Measurements from ENCODE around the gene FAM229B.

The FAM229B gene

GRCh38 chr6:112106562-112106961, 19.2 kb downstream of the FAM229B start:
- H3K9ac ChIP-seq: no peak overlapping the region
- H3K4me2 ChIP-seq (ENCODE audit: low read length): no peak overlapping the region
- no peaks in the 10 kb centered on the region for H3K4me1 ChIP-seq
- no peak overlapping the region for H3K27ac ChIP-seq
- TF ChIP-seq CTCF (IDR thresholded peaks at IDR 0.05): no peak
- H3K9me3 ChIP-seq (ENCODE audit: control insufficient read depth, low read length): peaks cover 4% of the 10 kb centered on the region
- no peak overlapping the region for H3K4me3 ChIP-seq (ENCODE audit: low read depth, low read length)
- H3K27me3 ChIP-seq (ENCODE audit: control insufficient read depth, insufficient read depth, low read length): no peaks in the 10 kb centered on the region
- no peak overlapping the region for H2AFZ ChIP-seq
- H3K79me2 ChIP-seq: no peaks in the 10 kb centered on the region
- H3K36me3 ChIP-seq (ENCODE audit: control insufficient read depth, insufficient read depth, low read length): no peaks in the 10 kb centered on the region

GRCh38 chr6:112109262-112109661, 21.9 kb downstream of the FAM229B start:
- Histone ChIP-seq H2AFZ (no peak overlapping the region), H3K27me3 (ENCODE audit: control insufficient read depth, insufficient read depth, low read length) (no peaks in the 10 kb centered on the region), H3K79me2 (no peaks in the 10 kb centered on the region), H3K4me3 (ENCODE audit: low read depth, low read length) (no peak overlapping the region), H3K4me2 (ENCODE audit: low read length) (no peak overlapping the region), H3K27ac (no peak overlapping the region), H3K9me3 (ENCODE audit: control insufficient read depth, low read length) (peaks cover 4% of the 10 kb centered on the region), H3K4me1 (no peaks in the 10 kb centered on the region), H3K36me3 (ENCODE audit: control insufficient read depth, insufficient read depth, low read length) (no peaks in the 10 kb centered on the region), H3K9ac (no peak overlapping the region)
- no peak for TF ChIP-seq CTCF (IDR thresholded peaks at IDR 0.05)

- H3K4me1 ChIP-seq: no peaks in the 10 kb centered on the region
- no peak overlapping the region for H3K27ac ChIP-seq
- no peak overlapping the region for H3K4me3 ChIP-seq (ENCODE audit: low read depth, low read length)
- H3K4me2 ChIP-seq (ENCODE audit: low read length): no peak overlapping the region
- H3K9ac ChIP-seq: no peak overlapping the region
- no peak overlapping the region for H2AFZ ChIP-seq
- no peak for TF ChIP-seq CTCF (IDR thresholded peaks at IDR 0.05)
- H3K27me3 ChIP-seq (ENCODE audit: control insufficient read depth, insufficient read depth, low read length): no peaks in the 10 kb centered on the region
- H3K36me3 ChIP-seq (ENCODE audit: control insufficient read depth, insufficient read depth, low read length): no peaks in the 10 kb centered on the region
- no peaks in the 10 kb centered on the region for H3K79me2 ChIP-seq
- no peaks in the 10 kb centered on the region for H3K9me3 ChIP-seq (ENCODE audit: control insufficient read depth, low read length)
Observed at GRCh38 chr6:112113431-112113830, 26.0 kb downstream of the FAM229B start.

- no peak overlapping the region for H3K27ac ChIP-seq
Observed at GRCh38 chr6:112113918-112114317, 26.5 kb downstream of the FAM229B start.

More at GRCh38 chr6:112113918-112114317, 26.5 kb downstream of the FAM229B start:
- TF ChIP-seq CTCF (IDR thresholded peaks at IDR 0.05): no peak
- Histone ChIP-seq H3K36me3 (ENCODE audit: control insufficient read depth, insufficient read depth, low read length) (no peaks in the 10 kb centered on the region), H3K79me2 (no peaks in the 10 kb centered on the region), H3K9me3 (ENCODE audit: control insufficient read depth, low read length) (no peaks in the 10 kb centered on the region), H3K9ac (no peak overlapping the region), H3K4me2 (ENCODE audit: low read length) (no peak overlapping the region), H3K4me1 (no peaks in the 10 kb centered on the region), H2AFZ (no peak overlapping the region), H3K4me3 (ENCODE audit: low read depth, low read length) (no peak overlapping the region), H3K27me3 (ENCODE audit: control insufficient read depth, insufficient read depth, low read length) (no peaks in the 10 kb centered on the region)

All from parathyroid adenoma (tissue), 2 donors.